ENCODE results near the gene GRID2. TPM values are rescaled to one million over a fixed set of nuclear protein-coding genes. Genes with fewer than 3 reads are reported as not detected.

The GRID2 gene
- total and polyA plus RNA-seq, 2 donors from 2014 or later = 0.19 TPM; not detected in 1

DNA sequence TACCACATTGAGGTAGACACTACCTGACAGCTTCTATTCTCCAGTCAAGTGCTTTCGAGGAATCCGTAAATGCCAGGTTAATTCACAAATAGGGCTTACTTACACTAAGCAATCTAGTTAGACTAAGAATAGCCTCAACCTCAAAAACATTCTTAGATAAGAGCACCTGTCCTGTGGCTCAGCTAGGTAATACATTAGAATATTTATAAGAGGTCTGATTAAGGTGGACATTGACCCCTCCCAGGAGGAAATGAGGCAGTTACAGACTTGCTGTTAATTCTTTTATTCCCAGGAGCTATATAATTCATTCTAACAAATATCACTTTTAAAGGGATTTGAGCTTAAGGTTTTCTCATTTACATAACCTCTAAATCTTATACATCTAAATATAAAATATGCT lies 758.1 kb downstream of the GRID2 start:
- H3K27ac ChIP-seq (ENCODE audit: low read depth in 2 of 2, low read length in 2 of 2) = no peak overlapping the region
- FAIRE-seq = no peak

DNA sequence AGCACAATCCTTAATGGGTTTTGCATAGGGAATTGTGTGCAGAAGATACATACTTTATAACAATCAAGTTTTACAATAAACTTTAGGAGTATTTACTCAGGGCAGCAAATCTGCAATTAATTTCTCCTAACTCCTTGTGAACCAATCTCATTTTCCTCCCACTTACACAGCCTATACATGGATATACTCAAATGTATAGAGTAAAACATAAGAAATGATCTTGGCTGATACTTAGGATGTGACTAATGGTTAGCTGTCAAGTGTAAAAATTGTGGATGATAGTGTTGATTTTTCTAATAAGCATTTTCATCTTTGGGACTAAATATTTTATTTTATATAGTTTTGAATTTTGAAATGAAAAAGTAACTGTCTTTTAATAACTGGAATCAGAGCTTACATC lies 759.6 kb downstream of the GRID2 start:
- FAIRE-seq = no peak
- H3K9ac ChIP-seq (ENCODE audit: low read length in 3 of 3) = no peak overlapping the region
- H3K27me3 ChIP-seq (ENCODE audit: control insufficient read depth, insufficient read depth, low read length) = no peaks in the 10 kb centered on the region
- H3K4me3 ChIP-seq (ENCODE audit: low read length in 3 of 3) = no peak overlapping the region
- H3K9me3 ChIP-seq (ENCODE audit: control insufficient read depth in 2 of 3, insufficient read depth in 1 of 3, low read length in 3 of 3) = no peaks in the 10 kb centered on the region
- no peak overlapping the region for H3K27ac ChIP-seq (ENCODE audit: low read depth in 2 of 2, low read length in 2 of 2)
- no peaks in the 10 kb centered on the region for H3K36me3 ChIP-seq (ENCODE audit: control insufficient read depth in 2 of 3, insufficient read depth in 3 of 3, low read length in 3 of 3)
- intact Hi-C loops (cut with DNase I) = no loop called here
- no peaks in the 10 kb centered on the region for H3K4me1 ChIP-seq (ENCODE audit: control insufficient read depth in 2 of 3, insufficient read depth in 2 of 3, low read depth in 1 of 3, low read length in 3 of 3)
- no peak for TF ChIP-seq CTCF (IDR thresholded peaks at IDR 0.05; ENCODE audit: borderline replicate concordance, extremely low read depth, insufficient read depth)
- no peak for DNase-seq

More for the DNA sequence above, 758.1 kb downstream of the GRID2 start:
- Histone ChIP-seq H3K4me3 (ENCODE audit: low read length in 3 of 3) (no peak overlapping the region), H3K9me3 (ENCODE audit: control insufficient read depth in 2 of 3, insufficient read depth in 1 of 3, low read length in 3 of 3) (no peaks in the 10 kb centered on the region), H3K9ac (ENCODE audit: low read length in 3 of 3) (no peak overlapping the region), H3K27me3 (ENCODE audit: control insufficient read depth, insufficient read depth, low read length) (no peaks in the 10 kb centered on the region), H3K36me3 (ENCODE audit: control insufficient read depth in 2 of 3, insufficient read depth in 3 of 3, low read length in 3 of 3) (no peaks in the 10 kb centered on the region), H3K4me1 (ENCODE audit: control insufficient read depth in 2 of 3, insufficient read depth in 2 of 3, low read depth in 1 of 3, low read length in 3 of 3) (no peaks in the 10 kb centered on the region)
- TF ChIP-seq CTCF (IDR thresholded peaks at IDR 0.05; ENCODE audit: borderline replicate concordance, extremely low read depth, insufficient read depth) = no peak
- intact Hi-C loops (cut with DNase I) = no loop called here
- DNase-seq = no peak

DNA sequence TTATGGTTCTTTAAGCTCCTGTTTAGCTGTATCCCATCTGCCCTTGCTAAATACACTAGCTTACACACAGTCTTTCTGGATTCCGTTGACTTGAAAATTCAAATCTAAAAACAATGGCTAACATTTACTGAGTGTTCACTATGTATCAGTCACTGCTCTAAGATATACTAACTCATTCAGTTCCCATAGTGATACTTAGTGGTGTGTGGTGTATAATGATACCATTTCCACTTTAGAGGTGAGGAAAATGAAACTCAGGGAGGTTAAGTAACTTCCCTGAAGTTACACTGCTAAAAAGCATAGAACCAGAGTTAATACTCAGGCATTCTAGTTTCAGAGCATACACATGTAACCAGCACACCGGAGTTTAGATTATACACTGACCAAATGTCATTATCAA lies 762.0 kb downstream of the GRID2 start:
- FAIRE-seq = no peak

More for the DNA sequence above, 762.0 kb downstream of the GRID2 start:
- Histone ChIP-seq H3K27ac (ENCODE audit: low read depth in 2 of 2, low read length in 2 of 2) (no peak overlapping the region), H3K9ac (ENCODE audit: low read length in 3 of 3) (no peak overlapping the region), H3K9me3 (ENCODE audit: control insufficient read depth in 2 of 3, insufficient read depth in 1 of 3, low read length in 3 of 3) (no peaks in the 10 kb centered on the region), H3K27me3 (ENCODE audit: control insufficient read depth, insufficient read depth, low read length) (no peaks in the 10 kb centered on the region), H3K36me3 (ENCODE audit: control insufficient read depth in 2 of 3, insufficient read depth in 3 of 3, low read length in 3 of 3) (no peaks in the 10 kb centered on the region), H3K4me3 (ENCODE audit: low read length in 3 of 3) (no peak overlapping the region), H3K4me1 (ENCODE audit: control insufficient read depth in 2 of 3, insufficient read depth in 2 of 3, low read depth in 1 of 3, low read length in 3 of 3) (no peaks in the 10 kb centered on the region)
- TF ChIP-seq CTCF (IDR thresholded peaks at IDR 0.05; ENCODE audit: borderline replicate concordance, extremely low read depth, insufficient read depth) = no peak
- intact Hi-C loops (cut with DNase I) = no loop called here
- no peak for DNase-seq

Measured in kidney (tissue), 14 donors.